Right atrium auricular region (tissue), 2 donors: ENCODE measurements around the gene DDHD1. TPM values are rescaled to one million over a fixed set of nuclear protein-coding genes. Genes with fewer than 3 reads are reported as not detected.
A peak's percentile ranks its signal among the peaks of the same experiment; 100 is the strongest.

Experiments used
- DNase-seq: peaks from one replicate; pipeline ENCODE4 v3.0.0-alpha.2; 2019; ENCODE audit warnings: low spot score
- H3K27ac ChIP-seq, 2 donors: fragments of 200-600 bp; sonication (generic); 1 replicate in 1 of 2; 2 replicates in 1 of 2; pipeline ENCODE4 v1.5.1; 2016 to 2019
- H3K27me3 ChIP-seq, 2 donors: fragments of 200-600 bp; sonication (generic); one replicate each; pipeline versions ENCODE4 v1.5.1 to v1.6.0; 2017 to 2019
- H3K36me3 ChIP-seq: fragments of 200-600 bp; sonication (generic); one replicate; pipeline ENCODE4 v1.5.1; 2016
- H3K4me1 ChIP-seq, 2 donors: fragments of 200-600 bp; sonication (generic); one replicate each; pipeline versions ENCODE4 v1.5.1 to v1.6.0; 2017 to 2019
- H3K4me3 ChIP-seq, 2 donors: fragments of 200-600 bp; sonication (generic); 1 replicate in 1 of 2; 2 replicates in 1 of 2; pipeline ENCODE4 v1.5.1; 2017 to 2019; ENCODE audit warnings: mild to moderate bottlenecking in 1 of 2, moderate library complexity in 1 of 2
- H3K9me3 ChIP-seq, 2 donors: fragments of 200-600 bp; sonication (generic); one replicate each; pipeline ENCODE4 v1.5.1; 2019
- CTCF ChIP-seq, 2 donors: fragments of 200-600 bp; sonication (generic); IDR thresholded peaks; one replicate each; pipeline ENCODE4 v1.5.1; 2019; ENCODE audit warnings: antibody characterized with exemption in 2 of 2
- total RNA-seq, 2 donors: library from RNA; depleted of rRNA; stranded (reverse); fragments of >200 nt; gene quantifications; one replicate each; pipeline ENCODE4 v1.1.0, GENCODE V29; 2016

Gene DDHD1
- total RNA-seq, result 1 to 10 TPM; 6.9 to 8.6 TPM

- DNase-seq, result peak; percentile 65
- peak within 1 kb of the TSS; percentile 77 to 84 for H3K4me3 ChIP-seq
- no peaks in the 10 kb centered on the region for H3K27me3 ChIP-seq
- H3K4me1 ChIP-seq, result peaks cover 0 to 23% of the 10 kb centered on the region in 2 donors
- no peaks in the 10 kb centered on the region for H3K9me3 ChIP-seq
- no peaks in the 10 kb centered on the region for H3K36me3 ChIP-seq
- TF ChIP-seq CTCF (IDR thresholded peaks at IDR 0.05), result no peak
- H3K27ac ChIP-seq, result peak within 1 kb of the TSS; percentile 90 to 93
Observed at GRCh38 chr14:53152887-53153701, at the start of gene DDHD1. Gene DDHD1 (minus strand): TSS chr14:53153323. CDS start chr14:53153098, 225 bp downstream.

- no peak for DNase-seq
- no peak overlapping the region for H3K4me3 ChIP-seq
- H3K27me3 ChIP-seq, result no peaks in the 10 kb centered on the region
- H3K36me3 ChIP-seq, result no peaks in the 10 kb centered on the region
- H3K27ac ChIP-seq, result no peak overlapping the region
- no peak for TF ChIP-seq CTCF (IDR thresholded peaks at IDR 0.05)
- H3K9me3 ChIP-seq, result peaks cover 0 to 4% of the 10 kb centered on the region in 2 donors
- no peaks in the 10 kb centered on the region for H3K4me1 ChIP-seq
Observed at GRCh38 chr14:53195949-53196348, 42.8 kb upstream of the DDHD1 start.

GRCh38 chr14:53193193-53193592, 40.1 kb upstream of the DDHD1 start:
- TF ChIP-seq CTCF (IDR thresholded peaks at IDR 0.05), result no peak
- no peaks in the 10 kb centered on the region for H3K27me3 ChIP-seq
- no peaks in the 10 kb centered on the region for H3K36me3 ChIP-seq
- no peaks in the 10 kb centered on the region for H3K4me1 ChIP-seq
- no peaks in the 10 kb centered on the region for H3K9me3 ChIP-seq
- H3K27ac ChIP-seq, result no peak overlapping the region
- DNase-seq, result no peak
- no peak overlapping the region for H3K4me3 ChIP-seq

GRCh38 chr14:53192052-53192760, 39.1 kb upstream of the DDHD1 start:
- Histone ChIP-seq H3K9me3 (no peaks in the 10 kb centered on the region), H3K27me3 (no peaks in the 10 kb centered on the region), H3K27ac (no peak overlapping the region), H3K4me3 (no peak overlapping the region), H3K36me3 (no peaks in the 10 kb centered on the region), H3K4me1 (no peaks in the 10 kb centered on the region)
- no peak for TF ChIP-seq CTCF (IDR thresholded peaks at IDR 0.05)
- no peak for DNase-seq

GRCh38 chr14:53190938-53191337, 37.8 kb upstream of the DDHD1 start:
- no peak for DNase-seq
- Histone ChIP-seq H3K4me1 (no peaks in the 10 kb centered on the region), H3K4me3 (no peak overlapping the region), H3K27ac (no peak overlapping the region), H3K36me3 (no peaks in the 10 kb centered on the region), H3K9me3 (no peaks in the 10 kb centered on the region), H3K27me3 (no peaks in the 10 kb centered on the region)
- TF ChIP-seq CTCF (IDR thresholded peaks at IDR 0.05), result no peak
